H9 (cell line): Measurements from ENCODE around the gene GRIN2A. TPM values are rescaled to one million over a fixed set of nuclear protein-coding genes. Genes with fewer than 3 reads are reported as not detected.

Source experiments
- DNase-seq: peaks from one replicate; pipeline ENCODE4 v3.0.0-alpha.2; 2017
- H2AFZ ChIP-seq: one replicate; pipeline ENCODE4 v1.6.1; 2013; ENCODE audit warnings: mild to moderate bottlenecking, low read length, control low read depth, moderate library complexity
- H2AK5ac ChIP-seq: 2 replicates; pipeline ENCODE4 v1.6.1; 2013; ENCODE audit warnings: low read length, control low read depth, mixed read lengths; ENCODE audit not compliant: insufficient read length
- H2BK120ac ChIP-seq: one replicate; pipeline ENCODE4 v1.6.1; 2013; ENCODE audit warnings: low read depth, mild to moderate bottlenecking, low read length, control low read depth, inconsistent platforms; ENCODE audit not compliant: poor library complexity, severe bottlenecking
- H2BK12ac ChIP-seq: 2 replicates; pipeline ENCODE4 v1.6.1; 2013; ENCODE audit warnings: low read length, control low read depth, mixed read lengths, low read depth; ENCODE audit not compliant: insufficient read length
- H2BK15ac ChIP-seq: 2 replicates; pipeline ENCODE4 v1.6.1; 2013; ENCODE audit warnings: low read depth, low read length, control low read depth
- H2BK20ac ChIP-seq: one replicate; pipeline ENCODE4 v1.6.1; 2013; ENCODE audit warnings: low read depth, mild to moderate bottlenecking, low read length, control low read depth, inconsistent platforms; ENCODE audit not compliant: poor library complexity, severe bottlenecking
- H2BK5ac ChIP-seq: 2 replicates; pipeline ENCODE4 v1.6.1; 2013; ENCODE audit warnings: low read length, control low read depth, mixed read lengths; ENCODE audit not compliant: insufficient read length
- H3K14ac ChIP-seq: 2 replicates; pipeline ENCODE4 v1.6.1; 2013; ENCODE audit warnings: low read length, control low read depth; ENCODE audit not compliant: insufficient read depth
- H3K18ac ChIP-seq: 2 replicates; pipeline ENCODE4 v1.6.1; 2013; ENCODE audit warnings: low read depth, mild to moderate bottlenecking, mixed read lengths, low read length, control low read depth; ENCODE audit not compliant: insufficient read length
- H3K23ac ChIP-seq: 2 replicates; pipeline ENCODE4 v1.6.1; 2013; ENCODE audit warnings: low read length, control low read depth, mixed read lengths, low read depth; ENCODE audit not compliant: insufficient read length
- H3K23me2 ChIP-seq: 2 replicates; pipeline ENCODE4 v1.6.1; 2013; ENCODE audit warnings: low read depth, mild to moderate bottlenecking, mixed read lengths, low read length, control low read depth; ENCODE audit not compliant: insufficient read length, poor library complexity, severe bottlenecking
- H3K27ac ChIP-seq: 2 replicates; pipeline ENCODE4 v1.5.1; 2013; ENCODE audit warnings: low read length, control low read depth, mixed read lengths, low read depth; ENCODE audit not compliant: insufficient read length
- H3K27me3 ChIP-seq: 2 replicates; pipeline ENCODE4 v1.6.1; 2013; ENCODE audit warnings: low read length, control low read depth, inconsistent platforms; ENCODE audit not compliant: insufficient read depth
- H3K4ac ChIP-seq: 2 replicates; pipeline ENCODE4 v1.6.1; 2013; ENCODE audit warnings: low read depth, mild to moderate bottlenecking, control low read depth, inconsistent platforms, low read length, moderate library complexity
- H3K4me1 ChIP-seq: 2 replicates; pipeline ENCODE4 v1.6.1; 2013; ENCODE audit warnings: low read length, control low read depth, inconsistent platforms; ENCODE audit not compliant: insufficient read depth
- H3K4me2 ChIP-seq: 2 replicates; pipeline ENCODE4 v1.6.1; 2013; ENCODE audit warnings: low read length, control low read depth, mixed read lengths; ENCODE audit not compliant: insufficient read length, insufficient read depth
- H3K56ac ChIP-seq: 2 replicates; pipeline ENCODE4 v1.6.1; 2013; ENCODE audit warnings: low read depth, mild to moderate bottlenecking, mixed read lengths, low read length, control low read depth; ENCODE audit not compliant: insufficient read length
- H3K79me1 ChIP-seq: 2 replicates; pipeline ENCODE4 v1.6.1; 2013; ENCODE audit warnings: low read depth, mild to moderate bottlenecking, moderate library complexity, low read length, control low read depth, inconsistent platforms; ENCODE audit not compliant: insufficient read depth, poor library complexity, severe bottlenecking
- H3K79me2 ChIP-seq: 2 replicates; pipeline ENCODE4 v1.6.1; 2013; ENCODE audit warnings: low read length, control low read depth, inconsistent platforms; ENCODE audit not compliant: insufficient read depth
- H3K9ac ChIP-seq: 2 replicates; pipeline ENCODE4 v1.6.1; 2013; ENCODE audit warnings: low read length, control low read depth, mixed read lengths; ENCODE audit not compliant: insufficient read length; ENCODE audit errors: extremely low read depth
- H3K9me3 ChIP-seq: one replicate; pipeline ENCODE4 v1.6.1; 2013; ENCODE audit warnings: low read depth, low read length, inconsistent platforms; ENCODE audit not compliant: control insufficient read depth
- H3T11ph ChIP-seq: one replicate; pipeline ENCODE4 v1.6.1; 2013; ENCODE audit warnings: mild to moderate bottlenecking, low read length, control low read depth, inconsistent platforms
- H4K20me1 ChIP-seq: one replicate; pipeline ENCODE4 v1.6.1; 2013; ENCODE audit not compliant: control insufficient read depth, insufficient read length, insufficient read depth
- H4K5ac ChIP-seq: 2 replicates; pipeline ENCODE4 v1.6.1; 2013; ENCODE audit warnings: low read depth, mild to moderate bottlenecking, mixed read lengths, low read length, control low read depth; ENCODE audit not compliant: insufficient read length
- H4K8ac ChIP-seq: replicated peaks from 2 replicates; pipeline ENCODE4 v1.6.1; 2013; ENCODE audit warnings: low read length, control low read depth, mixed read lengths, low read depth; ENCODE audit not compliant: insufficient read length
- H4K91ac ChIP-seq: 2 replicates; pipeline ENCODE4 v1.6.1; 2013; ENCODE audit warnings: low read depth, mild to moderate bottlenecking, moderate library complexity, mixed read lengths, low read length, control low read depth; ENCODE audit not compliant: insufficient read length
- H3K27ac Mint-ChIP-seq, 3 experiments: 2 replicates in 2 of 3; 3 replicates in 1 of 3; pipeline ENCODE4 v1.8.0; 2020 to 2021; ENCODE audit warnings: mixed read lengths in 3 of 3, mild to moderate bottlenecking in 1 of 3, moderate library complexity in 1 of 3
- H3K27me3 Mint-ChIP-seq: 2 replicates; pipeline ENCODE4 v1.8.0; 2021; ENCODE audit warnings: low read depth, mild to moderate bottlenecking, moderate library complexity, mixed read lengths
- H3K36me3 Mint-ChIP-seq, 3 experiments: 2 replicates in 2 of 3; 3 replicates in 1 of 3; pipeline ENCODE4 v1.8.0; 2020 to 2021; ENCODE audit warnings: low read depth in 3 of 3, mixed read lengths in 3 of 3; ENCODE audit not compliant: insufficient read depth in 1 of 3
- H3K4me1 Mint-ChIP-seq, 2 experiments: 2 replicates each; pipeline ENCODE4 v1.8.0; 2020; ENCODE audit warnings: mixed read lengths in 2 of 2
- H3K4me3 Mint-ChIP-seq, 2 experiments: 2 replicates in 1 of 2; 3 replicates in 1 of 2; pipeline ENCODE4 v1.8.0; 2020 to 2021; ENCODE audit warnings: mild to moderate bottlenecking in 2 of 2, mixed read lengths in 2 of 2, moderate library complexity in 1 of 2
- H3K9me3 Mint-ChIP-seq, 2 experiments: 2 replicates in 1 of 2; 3 replicates in 1 of 2; pipeline ENCODE4 v1.8.0; 2020; ENCODE audit warnings: mild to moderate bottlenecking in 2 of 2, mixed read lengths in 2 of 2, moderate library complexity in 1 of 2
- WGBS: extraction: QIAGEN DNeasy Blood & Tissue Kit; methylation state at CpG from one replicate; pipeline ENCODE4 v1.1.7; 2013; ENCODE audit warnings: missing lambda C conversion rate, low lambda C conversion rate, mixed read lengths; ENCODE audit not compliant: insufficient read length; ENCODE audit errors: extremely low coverage; 5-methylcytosine and 5-hydroxymethylcytosine counted together
- total RNA-seq: library from RNA; stranded (reverse); gene quantifications from 2 replicates; pipeline ENCODE4 v1.2.1, GENCODE V29; 2021
- TF ChIP-seq, protein P1 (sequence below): fragments of 200-600 bp; sonication (generic); conservative IDR thresholded peaks from 3 replicates; pipeline ENCODE4 v1.8.0; 2021; ENCODE audit warnings: antibody characterized with exemption, mild to moderate bottlenecking

The GRIN2A gene
- total RNA-seq, 1 experiment from 2014 or later = 1.5 TPM

DNA sequence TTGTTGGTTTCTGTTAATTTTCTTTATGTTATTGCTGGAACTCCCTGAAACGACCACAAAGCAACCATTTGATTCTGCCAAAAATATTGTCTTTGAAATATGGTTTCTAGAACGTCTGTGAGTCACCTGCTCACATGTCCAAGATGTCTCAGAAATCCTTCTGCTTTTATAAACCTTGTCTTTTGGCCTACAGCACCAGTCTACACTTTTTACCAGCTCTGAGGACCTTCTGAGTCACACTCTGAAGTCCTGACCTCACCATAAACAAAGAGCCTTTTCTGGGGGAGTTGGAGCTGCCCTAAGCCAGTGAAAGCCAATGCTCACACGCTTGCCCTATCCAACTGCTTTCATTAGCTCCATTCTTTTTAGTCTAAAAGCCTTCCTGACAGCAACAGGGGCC is 55.5 kb downstream of the GRIN2A start:
- no peak overlapping the region for H2BK15ac ChIP-seq
- H3K27me3 ChIP-seq = no peaks in the 10 kb centered on the region
- no peak for DNase-seq
- no peak overlapping the region for H3K4me3 Mint-ChIP-seq
- no peak overlapping the region for H3K18ac ChIP-seq
- H3K36me3 Mint-ChIP-seq = no peaks in the 10 kb centered on the region
- H4K91ac ChIP-seq = no peak overlapping the region
- H3K9ac ChIP-seq = no peak overlapping the region
- H3K4me1 ChIP-seq = no peaks in the 10 kb centered on the region; the same call in 1 of the 2 replicates
- no peak overlapping the region for H2BK5ac ChIP-seq
- no peak overlapping the region for H3K56ac ChIP-seq
- no peaks in the 10 kb centered on the region; the same call in 1 of the 2 replicates for H3K27me3 Mint-ChIP-seq
- TF ChIP-seq, protein P1, sequence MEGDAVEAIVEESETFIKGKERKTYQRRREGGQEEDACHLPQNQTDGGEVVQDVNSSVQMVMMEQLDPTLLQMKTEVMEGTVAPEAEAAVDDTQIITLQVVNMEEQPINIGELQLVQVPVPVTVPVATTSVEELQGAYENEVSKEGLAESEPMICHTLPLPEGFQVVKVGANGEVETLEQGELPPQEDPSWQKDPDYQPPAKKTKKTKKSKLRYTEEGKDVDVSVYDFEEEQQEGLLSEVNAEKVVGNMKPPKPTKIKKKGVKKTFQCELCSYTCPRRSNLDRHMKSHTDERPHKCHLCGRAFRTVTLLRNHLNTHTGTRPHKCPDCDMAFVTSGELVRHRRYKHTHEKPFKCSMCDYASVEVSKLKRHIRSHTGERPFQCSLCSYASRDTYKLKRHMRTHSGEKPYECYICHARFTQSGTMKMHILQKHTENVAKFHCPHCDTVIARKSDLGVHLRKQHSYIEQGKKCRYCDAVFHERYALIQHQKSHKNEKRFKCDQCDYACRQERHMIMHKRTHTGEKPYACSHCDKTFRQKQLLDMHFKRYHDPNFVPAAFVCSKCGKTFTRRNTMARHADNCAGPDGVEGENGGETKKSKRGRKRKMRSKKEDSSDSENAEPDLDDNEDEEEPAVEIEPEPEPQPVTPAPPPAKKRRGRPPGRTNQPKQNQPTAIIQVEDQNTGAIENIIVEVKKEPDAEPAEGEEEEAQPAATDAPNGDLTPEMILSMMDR = no peak
- no peaks in the 10 kb centered on the region for H4K20me1 ChIP-seq
- H2BK120ac ChIP-seq = no peak overlapping the region
- H3K23me2 ChIP-seq = no peaks in the 10 kb centered on the region
- peaks cover 2% of the 10 kb centered on the region; the same call in 1 of the 2 replicates for H3K79me2 ChIP-seq
- no peak overlapping the region for H2AFZ ChIP-seq
- no peak overlapping the region for H3K14ac ChIP-seq
- H3K4me2 ChIP-seq = no peak overlapping the region
- H3T11ph ChIP-seq = no peak overlapping the region
- no peaks in the 10 kb centered on the region for H3K79me1 ChIP-seq
- no peak overlapping the region for H3K27ac Mint-ChIP-seq
- no peaks in the 10 kb centered on the region for H3K9me3 ChIP-seq
- no peaks in the 10 kb centered on the region for H3K9me3 Mint-ChIP-seq
- H3K27ac ChIP-seq = no peak overlapping the region
- H4K5ac ChIP-seq = no peak overlapping the region
- H2BK12ac ChIP-seq = no peak overlapping the region
- no peak overlapping the region for H3K4ac ChIP-seq
- no peak overlapping the region for H2AK5ac ChIP-seq
- no peak overlapping the region for H3K23ac ChIP-seq
- H3K4me1 Mint-ChIP-seq = peaks cover 10 to 12% of the 10 kb centered on the region in 2 experiments
- H2BK20ac ChIP-seq = no peak overlapping the region
- no peak overlapping the region for H4K8ac ChIP-seq
- no CpG with 5 or more reads among the region's 3 CpGs for WGBS
